Measurements from ENCODE around the gene SMU1. TPM values are rescaled to one million over a fixed set of nuclear protein-coding genes. Genes with fewer than 3 reads are reported as not detected.
A peak's percentile ranks its signal among the peaks of the same experiment; 100 is the strongest.

The SMU1 gene
- total and polyA plus RNA-seq, 2 donors (not counting 3 experiments of a cell fraction or from before 2014, with no cell fraction given): 8.5 to 21.7 TPM

- dilution Hi-C loops (cut with MboI; ENCODE audit: extremely low pct_ligation_motif_present, low sequenced_read_pairs) (no loop called here), intact Hi-C loops (cut with micrococcal nuclease) (no loop called here)
- BruUV-seq (replicated peaks): no TSS peak
Measured at GRCh38 chr9:33103501-33104281, 27.2 kb upstream of the SMU1 start.

More at GRCh38 chr9:33103501-33104281, 27.2 kb upstream of the SMU1 start:
- TF ChIP-seq MYC (IDR thresholded peaks at IDR 0.05; ENCODE audit: low read depth, low read length) (no peak), GATA2 (IDR thresholded peaks at IDR 0.05; ENCODE audit: insufficient read depth, insufficient read length, low read depth, low read length) (no peak), CTCF (IDR thresholded peaks at IDR 0.05; ENCODE audit: extremely low read depth in 1 of 2, insufficient read depth in 1 of 2, low read depth in 1 of 2, low read length in 2 of 2) (no peak), JUN (IDR thresholded peaks at IDR 0.05; ENCODE audit: borderline replicate concordance, insufficient read depth, insufficient read length, low read depth) (no peak), EZH2 (IDR thresholded peaks at IDR 0.05; ENCODE audit: borderline replicate concordance, low read depth, low read length, severe bottlenecking) (no peak), MAX (IDR thresholded peaks at IDR 0.05; ENCODE audit: insufficient read depth, insufficient read length) (no peak), POLR2AphosphoS5 (IDR thresholded peaks at IDR 0.05; ENCODE audit: insufficient read depth, low read depth, low read length) (no peak), POLR2A (IDR thresholded peaks at IDR 0.05; ENCODE audit: low read depth, low read length) (no peak), FOS (IDR thresholded peaks at IDR 0.05; ENCODE audit: borderline replicate concordance, insufficient read depth, low read length) (no peak)
- Histone ChIP-seq H3K4me3 (replicated peaks in 1 of 3; ENCODE audit: insufficient read depth in 1 of 3, low read depth in 1 of 3, low read length in 3 of 3) (no peak overlapping the region), H3K9me1 (replicated peaks; ENCODE audit: control insufficient read depth, extremely low read depth, insufficient read depth, low read length) (no peaks in the 10 kb centered on the region), H3K27me3 (ENCODE audit: control insufficient read depth in 2 of 2, insufficient read depth in 2 of 2, low read length in 2 of 2) (no peaks in the 10 kb centered on the region), H3K9ac (replicated peaks; ENCODE audit: extremely low read depth, insufficient read depth, low read length) (no peak overlapping the region), H3K4me1 (ENCODE audit: control insufficient read depth, extremely low read depth, insufficient read depth, low read length) (peaks cover 22% of the 10 kb centered on the region), H3K27ac (ENCODE audit: insufficient read depth, low read depth, low read length) (no peak overlapping the region), H3K9me3 (replicated peaks; ENCODE audit: control insufficient read depth, insufficient read depth, low read length) (no peaks in the 10 kb centered on the region), H2AFZ (ENCODE audit: low read depth, low read length) (no peak overlapping the region), H3K36me3 (ENCODE audit: control insufficient read depth in 2 of 2, extremely low read depth in 1 of 2, insufficient read depth in 2 of 2, low read length in 2 of 2) (no peaks in the 10 kb centered on the region), H3K79me2 (ENCODE audit: control insufficient read depth, insufficient read depth, low read length) (no peaks in the 10 kb centered on the region), H4K20me1 (replicated peaks; ENCODE audit: control insufficient read depth, extremely low read depth, insufficient read depth, low read length) (no peaks in the 10 kb centered on the region), H3K4me2 (ENCODE audit: insufficient read depth, low read length) (no peak overlapping the region)
- ChIA-PET POLR2A (no interaction called here), CTCF (no interaction called here)
- DNase-seq (ENCODE audit: low read depth, low spot score): no peak
- peak; percentile 21 for FAIRE-seq

All from endothelial cell of umbilical vein (primary cell).